IPS DF 19.7 (cell line): Measurements from ENCODE around the gene CATSPERD.
"Not testable (repeated sequence)": the region's sequence is repeated elsewhere in the genome, so short reads cannot be mapped to it uniquely, and the experiment has no call there.

Experiments used
- DNase-seq: peaks from one replicate; pipeline ENCODE4 v3.0.0-alpha.2; 2013; ENCODE audit warnings: low read depth, low spot score

Gene CATSPERD

GRCh38 chr19:5742051-5742450 is 21.6 kb downstream of the CATSPERD start:
- no peak for DNase-seq

GRCh38 chr19:5743630-5744029 is 23.2 kb downstream of the CATSPERD start:
- DNase-seq, result no peak

GRCh38 chr19:5744999-5745398 is 24.6 kb downstream of the CATSPERD start:
- not testable (repeated sequence) for DNase-seq

- not testable (repeated sequence) for DNase-seq
These were observed 28.5 kb downstream of the CATSPERD start for GRCh38 chr19:5748920-5749319.

- no peak for DNase-seq
These were observed 29.1 kb downstream of the CATSPERD start for GRCh38 chr19:5749505-5749904.

GRCh38 chr19:5751709-5752108 is 31.3 kb downstream of the CATSPERD start:
- DNase-seq, result no peak

- no peak for DNase-seq
These were observed 33.3 kb downstream of the CATSPERD start for GRCh38 chr19:5753743-5754142.

- no peak for DNase-seq
These were observed 42.3 kb downstream of the CATSPERD start for GRCh38 chr19:5762608-5763217.

GRCh38 chr19:5765220-5765619 is 44.8 kb downstream of the CATSPERD start:
- DNase-seq, result no peak

GRCh38 chr19:5767949-5768348 is 47.5 kb downstream of the CATSPERD start:
- DNase-seq, result no peak

- DNase-seq, result no peak
These were observed 52.0 kb downstream of the CATSPERD start for GRCh38 chr19:5772416-5772815.

- DNase-seq, result no peak
These were observed 52.8 kb downstream of the CATSPERD start for GRCh38 chr19:5773276-5773675.

- no peak for DNase-seq
These were observed 54.5 kb downstream of the CATSPERD start for GRCh38 chr19:5774921-5775320.

- no peak for DNase-seq
These were observed 55.4 kb downstream of the CATSPERD start for GRCh38 chr19:5775668-5776309.

- no peak for DNase-seq
These were observed 58.0 kb downstream of the CATSPERD start for GRCh38 chr19:5778402-5778801.

- DNase-seq, result not testable (repeated sequence)
These were observed 60.5 kb downstream of the CATSPERD start for GRCh38 chr19:5780916-5781315.

- DNase-seq, result no peak
These were observed 61.9 kb downstream of the CATSPERD start for GRCh38 chr19:5782322-5782721.

GRCh38 chr19:5782945-5783919 is 62.8 kb downstream of the CATSPERD start:
- no peak for DNase-seq

GRCh38 chr19:5784581-5785147 is 64.2 kb downstream of the CATSPERD start, which contains the start of gene PRR22:
PRR22 (minus strand) TSS chr19:5784746; CDS start chr19:5784660, 86 bp downstream.
- DNase-seq, result no peak

GRCh38 chr19:5785423-5785822 is 65.0 kb downstream of the CATSPERD start:
- DNase-seq, result no peak

- DNase-seq, result no peak
These were observed 66.4 kb downstream of the CATSPERD start for GRCh38 chr19:5786593-5787408.
